Kidney epithelial cell (primary cell): ENCODE measurements around the gene RPS27A. TPM values are rescaled to one million over a fixed set of nuclear protein-coding genes. Genes with fewer than 3 reads are reported as not detected.
A peak's percentile ranks its signal among the peaks of the same experiment; 100 is the strongest.
"Not testable (repeated sequence)": the region's sequence is repeated elsewhere in the genome, so short reads cannot be mapped to it uniquely, and the experiment has no call there.

Experiments
- DNase-seq: peaks from one replicate; pipeline ENCODE4 v3.0.0-alpha.2; 2010; ENCODE audit warnings: low read depth
- H3K27me3 ChIP-seq: 2 replicates; pipeline ENCODE4 v1.6.0; 2011; ENCODE audit warnings: low read length; ENCODE audit not compliant: control insufficient read depth, insufficient read depth
- H3K36me3 ChIP-seq: 2 replicates; pipeline ENCODE4 v1.5.1; 2011; ENCODE audit warnings: low read length; ENCODE audit not compliant: control insufficient read depth, insufficient read depth
- H3K4me3 ChIP-seq: 2 replicates; pipeline ENCODE4 v1.5.1; 2011; ENCODE audit warnings: low read depth, mild to moderate bottlenecking, control low read depth, low read length
- total RNA-seq: library from RNA; depleted of rRNA; stranded (reverse); fragments of >200 nt; gene quantifications from 2 replicates; pipeline ENCODE4 v1.2.3, GENCODE V29; 2015
- TF ChIP-seq, protein P1 (sequence below): IDR thresholded peaks from 2 replicates; pipeline ENCODE4 v1.5.1; 2011; ENCODE audit warnings: mild to moderate bottlenecking, moderate library complexity, low read length, control low read depth, inconsistent platforms; ENCODE audit not compliant: insufficient read depth, poor library complexity, severe bottlenecking

RPS27A gene
- total RNA-seq, 1 donor from 2014 or later: 3,295 TPM

DNA sequence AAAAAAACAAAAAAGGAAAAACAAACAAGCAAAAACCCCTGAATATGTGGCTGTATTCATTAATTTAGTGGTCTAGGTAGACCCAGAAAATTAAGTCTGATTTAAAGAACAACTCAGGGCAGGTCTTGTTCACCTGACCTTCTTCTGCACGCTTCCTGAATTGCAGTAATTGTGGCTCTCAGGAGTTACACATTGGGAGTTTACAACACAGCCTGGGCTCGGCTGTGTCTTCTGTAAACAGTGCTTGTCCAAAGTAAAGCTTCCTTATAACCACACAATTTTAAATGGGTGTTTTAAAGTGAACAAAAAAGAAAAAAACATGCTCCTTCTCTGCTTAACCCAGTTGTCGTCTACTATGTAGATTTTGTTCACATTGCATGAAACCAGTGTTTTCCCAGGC is 44.8 kb downstream of the RPS27A start:
- H3K27me3 ChIP-seq: no peaks in the 10 kb centered on the region
- TF ChIP-seq, protein P1, sequence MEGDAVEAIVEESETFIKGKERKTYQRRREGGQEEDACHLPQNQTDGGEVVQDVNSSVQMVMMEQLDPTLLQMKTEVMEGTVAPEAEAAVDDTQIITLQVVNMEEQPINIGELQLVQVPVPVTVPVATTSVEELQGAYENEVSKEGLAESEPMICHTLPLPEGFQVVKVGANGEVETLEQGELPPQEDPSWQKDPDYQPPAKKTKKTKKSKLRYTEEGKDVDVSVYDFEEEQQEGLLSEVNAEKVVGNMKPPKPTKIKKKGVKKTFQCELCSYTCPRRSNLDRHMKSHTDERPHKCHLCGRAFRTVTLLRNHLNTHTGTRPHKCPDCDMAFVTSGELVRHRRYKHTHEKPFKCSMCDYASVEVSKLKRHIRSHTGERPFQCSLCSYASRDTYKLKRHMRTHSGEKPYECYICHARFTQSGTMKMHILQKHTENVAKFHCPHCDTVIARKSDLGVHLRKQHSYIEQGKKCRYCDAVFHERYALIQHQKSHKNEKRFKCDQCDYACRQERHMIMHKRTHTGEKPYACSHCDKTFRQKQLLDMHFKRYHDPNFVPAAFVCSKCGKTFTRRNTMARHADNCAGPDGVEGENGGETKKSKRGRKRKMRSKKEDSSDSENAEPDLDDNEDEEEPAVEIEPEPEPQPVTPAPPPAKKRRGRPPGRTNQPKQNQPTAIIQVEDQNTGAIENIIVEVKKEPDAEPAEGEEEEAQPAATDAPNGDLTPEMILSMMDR: no peak
- no peak overlapping the region for H3K4me3 ChIP-seq
- no peak for DNase-seq
- no peaks in the 10 kb centered on the region for H3K36me3 ChIP-seq

- DNase-seq, H3K4me3 ChIP-seq, H3K36me3 ChIP-seq, H3K27me3 ChIP-seq: not testable (repeated sequence)
Measured at GRCh38 chr2:55279214-55279835, 46.8 kb downstream of the RPS27A start.

GRCh38 chr2:55279859-55280424 is 47.5 kb downstream of the RPS27A start:
- not testable (repeated sequence) for H3K36me3 ChIP-seq, H3K27me3 ChIP-seq, H3K4me3 ChIP-seq, DNase-seq

- DNase-seq, H3K4me3 ChIP-seq, H3K27me3 ChIP-seq, H3K36me3 ChIP-seq: not testable (repeated sequence)
Measured at GRCh38 chr2:55280851-55281546, 48.5 kb downstream of the RPS27A start.

DNA sequence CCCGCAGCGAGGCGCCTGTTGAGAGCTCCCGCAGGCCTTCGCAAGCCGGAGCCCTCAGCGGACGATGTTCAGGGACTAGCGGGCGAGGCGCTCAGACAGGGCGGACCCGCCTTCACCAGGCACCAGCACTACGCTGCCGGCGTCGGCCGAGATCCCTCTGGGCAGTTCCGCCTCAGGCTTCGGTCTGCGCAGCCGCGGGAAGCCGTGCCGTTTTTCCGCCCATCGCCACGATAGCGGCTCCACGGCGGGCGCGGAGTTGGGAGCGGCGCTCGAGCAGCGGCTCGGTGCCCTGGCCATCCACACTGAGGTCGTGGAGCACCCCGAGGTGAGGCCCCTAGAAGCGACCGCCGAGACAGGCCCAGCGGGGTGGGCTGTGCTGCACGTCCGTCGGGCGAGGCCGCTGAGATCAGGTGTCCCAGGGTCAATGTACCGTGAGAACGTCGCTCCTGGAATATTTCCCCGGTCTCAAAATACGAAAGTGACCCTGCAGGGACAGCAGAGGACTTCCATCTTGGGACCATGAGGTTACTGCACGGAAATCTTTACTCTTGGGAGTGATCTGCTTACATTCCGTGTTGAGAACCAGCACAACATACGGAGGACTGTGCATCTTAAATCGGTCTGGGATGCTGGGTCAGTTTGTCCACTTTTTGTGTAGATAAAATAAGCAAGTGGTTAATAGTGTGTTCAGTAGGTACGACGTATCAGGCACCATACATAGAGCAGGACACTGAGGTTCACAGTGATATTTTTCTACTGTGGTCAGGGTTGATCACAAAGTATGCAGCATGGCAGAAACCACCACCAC is 49.8 kb downstream of the RPS27A start:
- TF ChIP-seq, protein P1: no peak
- peak overlapping the region; percentile 70 for H3K4me3 ChIP-seq
- DNase-seq: peak; percentile 54
- no peaks in the 10 kb centered on the region for H3K36me3 ChIP-seq
- H3K27me3 ChIP-seq: no peaks in the 10 kb centered on the region

- no peaks in the 10 kb centered on the region for H3K27me3 ChIP-seq
- H3K4me3 ChIP-seq: no peak overlapping the region
- H3K36me3 ChIP-seq: no peaks in the 10 kb centered on the region
- TF ChIP-seq, protein P1: no peak
- no peak for DNase-seq
Measured at GRCh38 chr2:55283083-55283482, 50.6 kb downstream of the RPS27A start.

Other genes starting within 250 kb of the RPS27A start
- gene RTN4, start 182.2 kb upstream of the RPS27A start, total RNA-seq: 355 and 382 TPM in 2 replicates
- 5.8 and 16.5 TPM in 2 replicates for gene CLHC1, start 395 bp upstream of the RPS27A start, total RNA-seq
- 34.8 and 39.9 TPM in 2 replicates for gene MTIF2, start 36.5 kb downstream of the RPS27A start, total RNA-seq
- gene CCDC88A, start 187.2 kb downstream of the RPS27A start, total RNA-seq: 18.8 and 25.2 TPM in 2 replicates